Glutamatergic neuron (in vitro differentiated cells): Measurements from ENCODE around the gene ARL11. TPM values are rescaled to one million over a fixed set of nuclear protein-coding genes. Genes with fewer than 3 reads are reported as not detected.

Experiments
- total RNA-seq: library from RNA; stranded (reverse); fragmentation: NEBNext Ultra II Directional; extraction: Animal tissue kit (Norgen Biotek cat#: 25700); gene quantifications from one replicate; pipeline ENCODE4 v1.2.1, GENCODE V29; 2021; ENCODE audit not compliant: unreplicated experiment

Gene ARL11
- total RNA-seq, 1 donor from 2014 or later = not detected

Other genes with a start within 250 kb of the ARL11 start
- gene CAB39L, start 184.4 kb upstream of the ARL11 start, total RNA-seq = 7.7 TPM
- gene SETDB2, start 184.2 kb upstream of the ARL11 start, total RNA-seq = 7.7 TPM
- gene PHF11, start 132.6 kb upstream of the ARL11 start, total RNA-seq = 4.3 TPM
- 46.1 TPM for gene RCBTB1, start 42.9 kb upstream of the ARL11 start, total RNA-seq
- 26.4 TPM for gene EBPL, start 63.0 kb downstream of the ARL11 start, total RNA-seq
- 46.6 TPM for gene KPNA3, start 164.2 kb downstream of the ARL11 start, total RNA-seq